ENCODE data around the gene SEC31A. TPM values are rescaled to one million over a fixed set of nuclear protein-coding genes. Genes with fewer than 3 reads are reported as not detected.
A peak's percentile ranks its signal among the peaks of the same experiment; 100 is the strongest.
"Not testable (repeated sequence)": the region's sequence is repeated elsewhere in the genome, so short reads cannot be mapped to it uniquely, and the experiment has no call there.

SEC31A gene
- 102 TPM for polyA plus RNA-seq

- Mint-ChIP-seq H3K4me1 (peaks cover 11 to 33% (median 25%) of the 10 kb centered on the region in 3 donors), H3K4me3 (peak within 1 kb of the TSS; percentile 92 to 99 (median 96)), H3K27me3 (no peaks in the 10 kb centered on the region), H3K9me3 (no peaks in the 10 kb centered on the region), H3K27ac (peak within 1 kb of the TSS; percentile 95 to 98 (median 97)), H3K36me3 (peaks cover 6% of the 10 kb centered on the region)
Observed at GRCh38 chr4:82890901-82891706, at the start of gene SEC31A. Gene SEC31A (minus strand): TSS chr4:82891153. CDS start chr4:82881936, 9,217 bp downstream.

- H3K36me3 Mint-ChIP-seq: peaks cover 13% of the 10 kb centered on the region
- H3K4me1 Mint-ChIP-seq: peaks cover 2 to 4% (median 2%) of the 10 kb centered on the region in 3 donors
- no peak overlapping the region for H3K27ac Mint-ChIP-seq
- no peak overlapping the region for H3K4me3 Mint-ChIP-seq
- H3K27me3 Mint-ChIP-seq: no peaks in the 10 kb centered on the region
- no peaks in the 10 kb centered on the region for H3K9me3 Mint-ChIP-seq
Observed at GRCh38 chr4:82939414-82939813, 48.5 kb upstream of the SEC31A start.

GRCh38 chr4:82934441-82934840, 43.5 kb upstream of the SEC31A start:
- no peaks in the 10 kb centered on the region for H3K9me3 Mint-ChIP-seq
- H3K27ac Mint-ChIP-seq: no peak overlapping the region
- no peak overlapping the region for H3K4me3 Mint-ChIP-seq
- peaks cover 24% of the 10 kb centered on the region for H3K36me3 Mint-ChIP-seq
- no peaks in the 10 kb centered on the region for H3K27me3 Mint-ChIP-seq
- H3K4me1 Mint-ChIP-seq: peaks cover 7 to 11% (median 10%) of the 10 kb centered on the region in 3 donors

- H3K4me1 Mint-ChIP-seq: peaks cover 7 to 12% (median 10%) of the 10 kb centered on the region in 3 donors
- H3K36me3 Mint-ChIP-seq: peaks cover 23% of the 10 kb centered on the region
- H3K9me3 Mint-ChIP-seq: no peaks in the 10 kb centered on the region
- H3K27ac Mint-ChIP-seq: no peak overlapping the region
- no peaks in the 10 kb centered on the region for H3K27me3 Mint-ChIP-seq
- H3K4me3 Mint-ChIP-seq: peak overlapping the region in 2 of 4 donors; percentile 19 to 46
Observed at GRCh38 chr4:82930848-82931755, 40.1 kb upstream of the SEC31A start.

GRCh38 chr4:82921795-82922194, 30.8 kb upstream of the SEC31A start:
- no peak overlapping the region for H3K4me3 Mint-ChIP-seq
- H3K9me3 Mint-ChIP-seq: no peaks in the 10 kb centered on the region
- peaks cover 2% of the 10 kb centered on the region for H3K36me3 Mint-ChIP-seq
- H3K27ac Mint-ChIP-seq: peak overlapping the region in 1 of 3 donors; percentile 5
- H3K4me1 Mint-ChIP-seq: no peaks in the 10 kb centered on the region
- no peaks in the 10 kb centered on the region for H3K27me3 Mint-ChIP-seq

- Mint-ChIP-seq H3K27ac (no peak overlapping the region), H3K4me1 (peaks cover 0 to 3% (median 0%) of the 10 kb centered on the region in 3 donors), H3K9me3 (no peaks in the 10 kb centered on the region), H3K27me3 (no peaks in the 10 kb centered on the region), H3K4me3 (no peak overlapping the region), H3K36me3 (peaks cover 4% of the 10 kb centered on the region)
Observed at GRCh38 chr4:82919386-82919785, 28.4 kb upstream of the SEC31A start.

- Mint-ChIP-seq H3K27me3 (no peaks in the 10 kb centered on the region), H3K4me3 (no peak overlapping the region), H3K9me3 (no peaks in the 10 kb centered on the region), H3K4me1 (peaks cover 0 to 3% (median 0%) of the 10 kb centered on the region in 3 donors), H3K27ac (no peak overlapping the region), H3K36me3 (peaks cover 7% of the 10 kb centered on the region)
Observed at GRCh38 chr4:82918091-82918490, 27.1 kb upstream of the SEC31A start.

GRCh38 chr4:82913968-82914367, 23.0 kb upstream of the SEC31A start:
- H3K4me3 Mint-ChIP-seq, H3K36me3 Mint-ChIP-seq, H3K27ac Mint-ChIP-seq, H3K4me1 Mint-ChIP-seq, H3K27me3 Mint-ChIP-seq, H3K9me3 Mint-ChIP-seq: not testable (repeated sequence)

GRCh38 chr4:82913305-82913704, 22.4 kb upstream of the SEC31A start:
- Mint-ChIP-seq H3K4me1 (peaks cover 0 to 3% (median 0%) of the 10 kb centered on the region in 3 donors), H3K9me3 (no peaks in the 10 kb centered on the region), H3K27me3 (no peaks in the 10 kb centered on the region), H3K4me3 (no peak overlapping the region), H3K27ac (no peak overlapping the region), H3K36me3 (peaks cover 5% of the 10 kb centered on the region)

- H3K27ac Mint-ChIP-seq: no peak overlapping the region
- H3K9me3 Mint-ChIP-seq: no peaks in the 10 kb centered on the region
- peaks cover 7% of the 10 kb centered on the region for H3K36me3 Mint-ChIP-seq
- peaks cover 4 to 11% (median 6%) of the 10 kb centered on the region in 3 donors for H3K4me1 Mint-ChIP-seq
- H3K4me3 Mint-ChIP-seq: no peak overlapping the region
- no peaks in the 10 kb centered on the region for H3K27me3 Mint-ChIP-seq
Observed at GRCh38 chr4:82909326-82909725, 18.4 kb upstream of the SEC31A start.

GRCh38 chr4:82906469-82906868, 15.5 kb upstream of the SEC31A start:
- Mint-ChIP-seq H3K4me3 (peak overlapping the region in 2 of 4 donors; percentile 22 to 82), H3K9me3 (no peaks in the 10 kb centered on the region), H3K27me3 (no peaks in the 10 kb centered on the region), H3K4me1 (peaks cover 6 to 11% (median 7%) of the 10 kb centered on the region in 3 donors), H3K27ac (no peak overlapping the region), H3K36me3 (peaks cover 4% of the 10 kb centered on the region)

- Mint-ChIP-seq H3K9me3 (no peaks in the 10 kb centered on the region), H3K4me1 (peaks cover 6 to 11% (median 7%) of the 10 kb centered on the region in 3 donors), H3K4me3 (peak overlapping the region in 3 of 4 donors; percentile 3 to 46 (median 13)), H3K27me3 (no peaks in the 10 kb centered on the region), H3K36me3 (peaks cover 4% of the 10 kb centered on the region), H3K27ac (peak overlapping the region in 1 of 3 donors; percentile 25)
Observed at GRCh38 chr4:82905205-82905604, 14.3 kb upstream of the SEC31A start.

- Mint-ChIP-seq H3K9me3 (no peaks in the 10 kb centered on the region), H3K4me3 (peak overlapping the region in 1 of 4 donors; percentile 27), H3K27me3 (no peaks in the 10 kb centered on the region), H3K27ac (no peak overlapping the region), H3K4me1 (peaks cover 6 to 11% (median 10%) of the 10 kb centered on the region in 3 donors), H3K36me3 (peaks cover 4% of the 10 kb centered on the region)
Observed at GRCh38 chr4:82903737-82904136, 12.8 kb upstream of the SEC31A start.

GRCh38 chr4:82901183-82901718, 10.3 kb upstream of the SEC31A start:
- no peaks in the 10 kb centered on the region for H3K27me3 Mint-ChIP-seq
- no peak overlapping the region for H3K4me3 Mint-ChIP-seq
- peaks cover 14 to 25% (median 21%) of the 10 kb centered on the region in 3 donors for H3K4me1 Mint-ChIP-seq

More at GRCh38 chr4:82901183-82901718, 10.3 kb upstream of the SEC31A start:
- Mint-ChIP-seq H3K27ac (no peak overlapping the region), H3K9me3 (no peaks in the 10 kb centered on the region), H3K36me3 (peaks cover 2% of the 10 kb centered on the region)

Data from IgD-negative memory B cell (primary cell).